ENCODE measurements around the gene DUOX1.

DUOX1 gene

GRCh38 chr15:45143946-45144345, 14.2 kb downstream of the DUOX1 start:
- no peak for DNase-seq

- DNase-seq: no peak
These were observed 15.0 kb downstream of the DUOX1 start for GRCh38 chr15:45144775-45145174.

GRCh38 chr15:45146405-45146804, 16.6 kb downstream of the DUOX1 start:
- no peak for DNase-seq

- no peak for DNase-seq
These were observed 17.8 kb downstream of the DUOX1 start for GRCh38 chr15:45147606-45148005.

GRCh38 chr15:45148076-45149059, 18.6 kb downstream of the DUOX1 start:
- no peak for DNase-seq

- no peak for DNase-seq
These were observed 19.3 kb downstream of the DUOX1 start for GRCh38 chr15:45149060-45149459.

- no peak for DNase-seq
These were observed 20.7 kb downstream of the DUOX1 start for GRCh38 chr15:45150481-45150880.

GRCh38 chr15:45150997-45151396, 21.2 kb downstream of the DUOX1 start:
- DNase-seq: no peak

- DNase-seq: no peak
These were observed 22.4 kb downstream of the DUOX1 start for GRCh38 chr15:45151998-45152828.

- no peak for DNase-seq
These were observed 25.9 kb downstream of the DUOX1 start for GRCh38 chr15:45155739-45156138.

- DNase-seq: no peak
These were observed 27.1 kb downstream of the DUOX1 start for GRCh38 chr15:45156744-45157455.

GRCh38 chr15:45157974-45158373, 28.2 kb downstream of the DUOX1 start:
- DNase-seq: no peak

GRCh38 chr15:45161666-45162065, 31.9 kb downstream of the DUOX1 start:
- DNase-seq: no peak

GRCh38 chr15:45162771-45163507, 33.1 kb downstream of the DUOX1 start:
- DNase-seq: peak; percentile 89

- DNase-seq: no peak
These were observed 33.7 kb downstream of the DUOX1 start for GRCh38 chr15:45163508-45163856.

GRCh38 chr15:45164914-45165313, 35.1 kb downstream of the DUOX1 start:
- no peak for DNase-seq

- no peak for DNase-seq
These were observed 35.7 kb downstream of the DUOX1 start for GRCh38 chr15:45165536-45165935.

- peak; percentile 96 for DNase-seq
These were observed 37.2 kb downstream of the DUOX1 start for GRCh38 chr15:45166834-45167630.

GRCh38 chr15:45167631-45168205, 37.9 kb downstream of the DUOX1 start:
- DNase-seq: no peak

GRCh38 chr15:45168286-45168685, 38.5 kb downstream of the DUOX1 start:
- no peak for DNase-seq

All from hematopoietic multipotent progenitor cell treated with erythropoietin and hydrocortisone succinate and interleukin-3 and kit ligand, for 6 days (in vitro differentiated cells).